A549 (cell line): ENCODE results near the gene UBE3C.

ENCODE experiments used
- CHD2 ChIP-seq: fragments of 150-350 bp; IDR thresholded peaks from 2 replicates; pipeline ENCODE4 v1.6.1; 2014; ENCODE audit warnings: low read length; ENCODE audit not compliant: partially characterized antibody
- HMGXB4 ChIP-seq: fragments of 250-450 bp; sonication (Bioruptor Pico); IDR thresholded peaks from 2 replicates; pipeline ENCODE4 v1.5.0; 2021; ENCODE audit warnings: mild to moderate bottlenecking, moderate library complexity, borderline replicate concordance
- MAZ ChIP-seq: fragments of 150-350 bp; IDR thresholded peaks from 2 replicates; pipeline ENCODE4 v1.6.1; 2014; ENCODE audit warnings: antibody characterized with exemption, low read depth, low read length, borderline replicate concordance
- SMC3 ChIP-seq: fragments of >200 bp; sonication (Bioruptor Twin); formaldehyde crosslinking; IDR thresholded peaks from 3 replicates; pipeline ENCODE4 v1.6.1; 2018; ENCODE audit warnings: inconsistent platforms
- TF ChIP-seq, protein P1 (sequence below): fragments of >200 bp; sonication (Bioruptor Twin); formaldehyde crosslinking; IDR thresholded peaks from 3 replicates; pipeline ENCODE4 v1.5.1; 2016
- TF ChIP-seq, protein P2 (sequence below): fragments of 150-350 bp; IDR thresholded peaks from 2 replicates; pipeline ENCODE4 v1.6.1; 2014; ENCODE audit warnings: low read depth, mild to moderate bottlenecking, low read length

DNA sequence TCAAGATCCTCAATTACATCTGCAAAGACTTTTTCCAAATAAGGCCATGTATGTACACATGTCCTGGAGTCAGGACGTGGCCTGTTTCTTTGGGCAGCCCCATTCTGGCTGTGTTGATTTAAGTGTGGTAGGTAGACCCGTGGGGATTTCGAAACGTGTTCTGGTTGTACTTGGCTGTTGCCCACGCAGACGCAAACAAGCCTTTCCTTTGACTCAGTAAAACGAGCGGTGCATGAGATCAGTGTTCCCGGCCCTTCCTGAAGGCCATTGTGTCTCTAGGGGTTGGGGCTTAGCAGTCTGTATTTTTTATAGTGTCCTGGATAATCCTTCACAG, 133.2 kb downstream of the UBE3C start:
- TF ChIP-seq HMGXB4 (CRISPR knock-in tag) (no peak), CHD2 (no peak), SMC3 (no peak), MAZ (no peak)
- TF ChIP-seq, protein P1, sequence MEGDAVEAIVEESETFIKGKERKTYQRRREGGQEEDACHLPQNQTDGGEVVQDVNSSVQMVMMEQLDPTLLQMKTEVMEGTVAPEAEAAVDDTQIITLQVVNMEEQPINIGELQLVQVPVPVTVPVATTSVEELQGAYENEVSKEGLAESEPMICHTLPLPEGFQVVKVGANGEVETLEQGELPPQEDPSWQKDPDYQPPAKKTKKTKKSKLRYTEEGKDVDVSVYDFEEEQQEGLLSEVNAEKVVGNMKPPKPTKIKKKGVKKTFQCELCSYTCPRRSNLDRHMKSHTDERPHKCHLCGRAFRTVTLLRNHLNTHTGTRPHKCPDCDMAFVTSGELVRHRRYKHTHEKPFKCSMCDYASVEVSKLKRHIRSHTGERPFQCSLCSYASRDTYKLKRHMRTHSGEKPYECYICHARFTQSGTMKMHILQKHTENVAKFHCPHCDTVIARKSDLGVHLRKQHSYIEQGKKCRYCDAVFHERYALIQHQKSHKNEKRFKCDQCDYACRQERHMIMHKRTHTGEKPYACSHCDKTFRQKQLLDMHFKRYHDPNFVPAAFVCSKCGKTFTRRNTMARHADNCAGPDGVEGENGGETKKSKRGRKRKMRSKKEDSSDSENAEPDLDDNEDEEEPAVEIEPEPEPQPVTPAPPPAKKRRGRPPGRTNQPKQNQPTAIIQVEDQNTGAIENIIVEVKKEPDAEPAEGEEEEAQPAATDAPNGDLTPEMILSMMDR, result no peak
- TF ChIP-seq, protein P2, sequence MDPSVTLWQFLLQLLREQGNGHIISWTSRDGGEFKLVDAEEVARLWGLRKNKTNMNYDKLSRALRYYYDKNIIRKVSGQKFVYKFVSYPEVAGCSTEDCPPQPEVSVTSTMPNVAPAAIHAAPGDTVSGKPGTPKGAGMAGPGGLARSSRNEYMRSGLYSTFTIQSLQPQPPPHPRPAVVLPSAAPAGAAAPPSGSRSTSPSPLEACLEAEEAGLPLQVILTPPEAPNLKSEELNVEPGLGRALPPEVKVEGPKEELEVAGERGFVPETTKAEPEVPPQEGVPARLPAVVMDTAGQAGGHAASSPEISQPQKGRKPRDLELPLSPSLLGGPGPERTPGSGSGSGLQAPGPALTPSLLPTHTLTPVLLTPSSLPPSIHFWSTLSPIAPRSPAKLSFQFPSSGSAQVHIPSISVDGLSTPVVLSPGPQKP, result no peak
